CD4-positive, alpha-beta T cell (primary cell): ENCODE results near the gene PDLIM5. TPM values are rescaled to one million over a fixed set of nuclear protein-coding genes. Genes with fewer than 3 reads are reported as not detected.

Source experiments
- ATAC-seq: fragments of 200-7000 bp; cut with Tn5 transposase; one replicate; pipeline ENCODE4 v1.10.0; 2022; ENCODE audit warnings: mild to moderate bottlenecking; ENCODE audit not compliant: poor library complexity
- CTCF ChIA-PET: fragments of 350-600 bp; sonication (Branson Sonifier 250); formaldehyde crosslinking; loops from one replicate; lab custom pipeline; 2021; ENCODE audit warnings: antibody characterized with exemption, inconsistent platforms; lab: Charles Lee
- POLR2A ChIA-PET: fragments of 350-600 bp; sonication (Branson Sonifier 250); formaldehyde crosslinking; loops from one replicate; lab custom pipeline; 2021; ENCODE audit warnings: antibody characterized with exemption, inconsistent platforms; lab: Charles Lee
- DNase-seq, 14 experiments: peaks; one replicate each; pipeline ENCODE4 v3.0.0-alpha.2; 2013 to 2020; ENCODE audit warnings: mixed read lengths in 2 of 14
- H3K27ac ChIP-seq, 2 donors: one replicate each; pipeline versions ENCODE4 v1.5.1 to v1.7.0; 2013; ENCODE audit warnings: low read length in 2 of 2, low read depth in 1 of 2, mild to moderate bottlenecking in 1 of 2
- H3K27me3 ChIP-seq, 2 experiments: 1 replicate in 1 of 2; 2 replicates in 1 of 2; pipeline versions ENCODE4 v1.6.1 to v1.7.0; 2013; ENCODE audit warnings: low read length in 2 of 2, control low read depth in 1 of 2, mild to moderate bottlenecking in 1 of 2, moderate library complexity in 1 of 2; ENCODE audit not compliant: insufficient read depth in 2 of 2, control insufficient read depth in 1 of 2
- H3K36me3 ChIP-seq: one replicate; pipeline ENCODE4 v1.6.1; 2013; ENCODE audit warnings: low read length, control low read depth; ENCODE audit not compliant: insufficient read depth
- H3K4me1 ChIP-seq: one replicate; pipeline ENCODE4 v1.6.1; 2013; ENCODE audit warnings: low read length, control low read depth; ENCODE audit not compliant: insufficient read depth
- H3K4me3 ChIP-seq: one replicate; pipeline ENCODE4 v1.5.1; 2013; ENCODE audit warnings: mild to moderate bottlenecking, low read length, moderate library complexity
- H3K9me3 ChIP-seq, 2 experiments: 1 replicate in 1 of 2; 2 replicates in 1 of 2; pipeline versions ENCODE4 v1.6.1 to v1.7.0; 2013; ENCODE audit warnings: low read length in 2 of 2, mild to moderate bottlenecking in 2 of 2, control low read depth in 1 of 2, moderate library complexity in 1 of 2; ENCODE audit not compliant: control insufficient read depth in 1 of 2, insufficient read depth in 1 of 2
- H3K27ac Mint-ChIP-seq: one replicate; pipeline ENCODE4 v1.8.0; 2020; ENCODE audit warnings: mixed read lengths
- H3K27me3 Mint-ChIP-seq: one replicate; pipeline ENCODE4 v1.8.0; 2021; ENCODE audit warnings: mixed read lengths
- H3K36me3 Mint-ChIP-seq: one replicate; pipeline ENCODE4 v1.8.0; 2021; ENCODE audit warnings: low read depth, mixed read lengths
- H3K4me1 Mint-ChIP-seq: one replicate; pipeline ENCODE4 v1.8.0; 2021; ENCODE audit warnings: low read depth, mixed read lengths
- H3K4me3 Mint-ChIP-seq: one replicate; pipeline ENCODE4 v1.8.0; 2020; ENCODE audit warnings: mild to moderate bottlenecking, mixed read lengths
- H3K9me3 Mint-ChIP-seq: one replicate; pipeline ENCODE4 v1.8.0; 2020; ENCODE audit warnings: mixed read lengths
- CTCF ChIP-seq: fragments of 200-600 bp; IDR thresholded peaks from one replicate; pipeline ENCODE4 v1.8.0; 2022; ENCODE audit warnings: antibody characterized with exemption, mild to moderate bottlenecking
- intact Hi-C, 2 experiments: fragments of 100-400 bp; cut with DNase I in 1 of 2; cut with micrococcal nuclease in 1 of 2; formaldehyde crosslinking; loops; one replicate each; pipeline versions ENCODE4 v1.15.1 to v1.9.0; 2023 to 2025; cut with DNase I, micrococcal nuclease
- total RNA-seq, 174 experiments: library from RNA in 2 of 174; stranded (reverse) in 2 of 174; gene quantifications; one replicate each; pipeline ENCODE4 v1.2.3 and lab custom pipeline; 2021 to 2026

PDLIM5 gene
- total RNA-seq, 2 experiments from 2014 or later: 23.0 to 23.1 TPM

- Mint-ChIP-seq H3K27me3 (no peaks in the 10 kb centered on the region), H3K4me3 (no peak overlapping the region), H3K36me3 (no peaks in the 10 kb centered on the region), H3K9me3 (no peaks in the 10 kb centered on the region), H3K27ac (no peak overlapping the region), H3K4me1 (no peaks in the 10 kb centered on the region)
- ChIA-PET CTCF (no interaction called here), POLR2A (no interaction called here)
- ATAC-seq (no peak), DNase-seq (no peak)
- Histone ChIP-seq H3K4me1 (no peaks in the 10 kb centered on the region), H3K27ac (no peak overlapping the region), H3K4me3 (no peak overlapping the region), H3K27me3 (no peaks in the 10 kb centered on the region), H3K9me3 (no peaks in the 10 kb centered on the region), H3K36me3 (no peaks in the 10 kb centered on the region)
- intact Hi-C loops: no loop called here
- TF ChIP-seq CTCF: no peak
These were observed 239.1 kb downstream of the PDLIM5 start for GRCh38 chr4:94690851-94691254.

DNA sequence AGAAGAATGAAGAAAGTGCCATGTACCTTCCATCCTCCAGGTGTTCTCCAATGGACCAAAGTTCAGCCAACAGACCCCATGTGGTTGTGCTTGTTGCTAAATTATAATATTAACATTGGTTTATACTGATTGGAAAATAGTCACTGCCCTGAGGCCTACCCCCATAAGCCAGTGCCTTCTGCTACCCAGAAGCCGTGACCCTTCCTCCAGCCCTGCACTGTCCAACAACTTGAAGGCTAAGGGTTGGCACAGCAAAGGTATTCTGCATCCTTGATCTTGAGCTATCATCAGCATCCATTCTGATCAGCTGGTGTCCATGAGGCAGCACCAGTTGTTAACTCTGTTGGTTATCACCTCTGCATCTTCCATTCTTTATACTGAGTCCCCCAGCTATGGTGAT, 239.8 kb downstream of the PDLIM5 start:
- H3K9me3 Mint-ChIP-seq: no peaks in the 10 kb centered on the region
- no peak overlapping the region for H3K27ac Mint-ChIP-seq
- no peaks in the 10 kb centered on the region for H3K36me3 ChIP-seq
- H3K36me3 Mint-ChIP-seq: no peaks in the 10 kb centered on the region
- ATAC-seq: no peak
- intact Hi-C loops: no loop called here
- no peaks in the 10 kb centered on the region for H3K27me3 Mint-ChIP-seq
- POLR2A ChIA-PET: no interaction called here
- no peak overlapping the region for H3K4me3 ChIP-seq
- H3K4me3 Mint-ChIP-seq: no peak overlapping the region
- H3K9me3 ChIP-seq: no peaks in the 10 kb centered on the region
- H3K27me3 ChIP-seq: no peaks in the 10 kb centered on the region
- CTCF ChIA-PET: no interaction called here
- no peak for TF ChIP-seq CTCF
- no peak for DNase-seq
- H3K4me1 ChIP-seq: no peaks in the 10 kb centered on the region
- no peaks in the 10 kb centered on the region for H3K4me1 Mint-ChIP-seq
- H3K27ac ChIP-seq: no peak overlapping the region

GRCh38 chr4:94695384-94695783, 243.6 kb downstream of the PDLIM5 start:
- no peaks in the 10 kb centered on the region for H3K27me3 ChIP-seq
- POLR2A ChIA-PET: no interaction called here
- CTCF ChIA-PET: interaction anchor here (0.7 kb wide), 2 partner anchors 290 to 1118 kb away, joined by 5 read pairs; no protein-coding TSS in a partner anchor
- no peaks in the 10 kb centered on the region for H3K36me3 ChIP-seq
- H3K4me3 ChIP-seq: no peak overlapping the region
- Mint-ChIP-seq H3K4me3 (no peak overlapping the region), H3K36me3 (no peaks in the 10 kb centered on the region), H3K9me3 (no peaks in the 10 kb centered on the region), H3K27me3 (no peaks in the 10 kb centered on the region), H3K4me1 (no peaks in the 10 kb centered on the region), H3K27ac (no peak overlapping the region)
- H3K4me1 ChIP-seq: no peaks in the 10 kb centered on the region
- no peak for DNase-seq
- no peak overlapping the region for H3K27ac ChIP-seq
- no peak for TF ChIP-seq CTCF
- intact Hi-C loops: no loop called here
- no peaks in the 10 kb centered on the region for H3K9me3 ChIP-seq
- ATAC-seq: no peak
